Stimulated activated CD4-positive, alpha-beta T cell treated with anti-CD3 and anti-CD28 coated beads, Interleukin-4, amount 100 ng/mL, for 4 hours (primary cell): Measurements from ENCODE around the gene ABHD5.

ENCODE experiments used
- DNase-seq, 2 experiments: peaks; one replicate each; pipeline ENCODE4 v3.0.0-alpha.2; 2020

The ABHD5 gene

GRCh38 chr3:43686700-43687498, 3.8 kb upstream of the ABHD5 start:
- no peak for DNase-seq

DNA sequence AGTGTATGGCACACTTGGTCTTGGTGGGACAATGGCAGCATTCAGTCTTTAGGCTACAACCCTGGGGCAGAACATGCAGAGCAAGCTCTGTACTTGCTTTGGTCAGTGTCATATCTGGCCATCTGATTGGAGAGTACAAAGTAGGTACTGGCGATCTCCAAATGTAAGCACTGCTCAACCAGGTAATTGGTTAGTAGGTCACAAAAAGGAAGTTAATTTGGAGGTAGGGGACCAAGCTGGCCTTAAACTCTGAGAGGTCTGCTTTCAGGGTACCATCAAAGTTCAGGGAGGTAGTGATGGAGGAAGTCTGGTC, 3.3 kb upstream of the ABHD5 start:
- no peak for DNase-seq

DNA sequence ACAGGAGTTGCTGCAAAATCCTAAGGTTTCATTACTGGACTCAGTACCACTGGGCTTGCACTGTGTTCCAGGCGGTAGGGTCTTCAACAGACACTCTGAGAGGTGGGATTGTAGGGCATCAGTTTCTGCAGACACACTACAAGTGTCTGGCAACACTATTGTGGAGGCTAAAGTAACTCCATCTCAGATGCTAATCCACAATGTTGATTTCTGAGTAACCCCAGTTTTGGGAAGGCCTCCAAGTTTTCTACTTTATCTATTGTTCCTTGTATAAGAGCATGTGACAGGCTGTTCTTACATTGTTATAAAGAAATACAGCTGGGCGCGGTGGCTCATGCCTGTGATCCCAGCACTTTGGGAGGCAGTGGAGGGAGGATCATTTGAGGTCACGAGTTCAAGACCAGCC, 2.5 kb upstream of the ABHD5 start:
- DNase-seq = no peak

DNA sequence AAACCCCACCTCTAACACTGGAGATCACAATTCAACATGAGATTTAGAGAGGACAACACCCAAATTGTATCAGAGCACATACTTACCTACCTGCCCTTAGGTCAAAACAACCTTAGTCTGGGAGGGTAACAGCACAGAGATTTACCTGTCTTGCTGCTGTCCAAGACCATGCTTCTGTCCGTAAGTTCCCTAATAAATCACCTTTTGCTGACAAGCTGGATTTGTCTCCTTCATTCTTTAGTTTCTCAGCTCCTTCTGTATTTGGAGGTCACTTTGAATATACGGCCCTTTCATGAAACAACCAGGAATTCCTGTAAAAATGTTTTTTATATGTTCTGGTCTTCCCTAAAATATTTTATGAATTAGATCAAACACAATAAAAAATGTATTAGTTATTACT, 1.6 kb upstream of the ABHD5 start:
- DNase-seq = no peak

DNA sequence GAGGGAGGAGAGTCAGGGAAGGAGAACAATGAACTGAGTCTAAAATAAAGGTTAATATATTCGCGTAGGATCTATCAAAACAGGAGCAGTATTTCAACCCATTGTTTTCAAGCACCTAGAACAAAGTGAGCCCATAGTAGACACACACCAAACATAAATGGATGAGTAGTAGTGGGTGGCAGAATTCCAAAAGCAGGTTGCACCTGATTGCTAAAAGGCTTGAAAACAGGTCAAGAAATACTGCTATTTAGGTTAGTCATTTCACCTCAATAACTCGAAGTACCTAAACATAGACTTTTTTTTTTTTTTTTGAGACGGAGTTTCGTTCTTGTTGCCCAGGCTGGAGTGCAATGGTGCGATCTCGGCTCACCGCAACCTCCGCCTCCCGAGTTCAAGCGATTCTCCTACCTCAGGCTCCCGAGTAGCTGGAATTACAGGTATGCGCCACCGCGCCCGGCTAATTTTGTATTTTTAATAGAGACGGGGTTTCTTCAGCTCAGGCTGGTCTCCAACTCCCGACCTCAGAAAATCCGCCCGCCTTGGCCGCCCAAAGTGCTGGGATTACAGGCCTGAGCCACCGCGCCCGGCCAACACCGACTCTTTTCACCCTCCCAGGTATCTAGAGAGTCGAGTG, 855 bp upstream of the ABHD5 start:
- DNase-seq = no peak

DNA sequence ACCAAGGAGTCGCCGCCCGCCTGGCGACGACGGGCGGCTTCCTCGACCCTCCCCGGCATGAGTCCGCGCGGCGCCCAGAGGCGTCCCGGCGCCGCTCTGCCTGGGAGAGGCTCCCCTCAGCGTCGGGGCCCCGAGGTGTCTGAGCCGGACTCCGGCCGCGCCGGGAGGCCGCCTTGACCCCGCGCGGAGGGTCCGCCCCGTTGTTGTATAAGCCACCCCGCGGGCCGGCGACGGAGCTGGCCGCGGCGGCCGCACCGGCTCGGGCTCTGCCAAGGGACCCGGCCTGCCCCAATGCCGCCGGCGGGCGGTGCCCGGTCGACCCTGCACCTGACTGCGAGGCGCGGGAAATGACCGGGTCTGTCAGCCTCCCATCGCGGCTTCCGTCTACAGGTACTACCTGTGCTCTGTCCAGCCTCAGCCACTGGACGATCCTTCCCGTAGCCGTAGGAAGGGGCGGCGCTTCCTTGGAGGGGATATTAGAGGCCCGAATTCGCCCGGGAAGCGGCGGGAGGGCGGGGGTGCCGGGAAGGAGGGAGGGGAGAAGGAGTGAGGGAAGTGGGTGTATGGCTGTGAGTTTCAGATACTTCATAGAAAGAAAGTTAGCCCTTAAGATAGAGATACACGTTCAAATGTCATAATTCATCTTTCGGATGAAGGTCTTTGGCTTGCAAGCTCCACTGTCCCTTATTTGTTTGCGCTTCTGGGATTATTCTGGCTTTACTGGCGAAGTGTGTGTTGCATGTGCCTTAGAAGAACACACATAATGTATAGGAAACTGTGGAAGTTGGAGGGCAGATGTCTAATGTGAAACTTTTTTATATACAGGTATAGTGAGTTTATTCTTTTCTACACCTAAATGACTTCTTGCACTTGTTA, 620 bp downstream of the ABHD5 start:
- DNase-seq = peak; percentile 23 to 38

DNA sequence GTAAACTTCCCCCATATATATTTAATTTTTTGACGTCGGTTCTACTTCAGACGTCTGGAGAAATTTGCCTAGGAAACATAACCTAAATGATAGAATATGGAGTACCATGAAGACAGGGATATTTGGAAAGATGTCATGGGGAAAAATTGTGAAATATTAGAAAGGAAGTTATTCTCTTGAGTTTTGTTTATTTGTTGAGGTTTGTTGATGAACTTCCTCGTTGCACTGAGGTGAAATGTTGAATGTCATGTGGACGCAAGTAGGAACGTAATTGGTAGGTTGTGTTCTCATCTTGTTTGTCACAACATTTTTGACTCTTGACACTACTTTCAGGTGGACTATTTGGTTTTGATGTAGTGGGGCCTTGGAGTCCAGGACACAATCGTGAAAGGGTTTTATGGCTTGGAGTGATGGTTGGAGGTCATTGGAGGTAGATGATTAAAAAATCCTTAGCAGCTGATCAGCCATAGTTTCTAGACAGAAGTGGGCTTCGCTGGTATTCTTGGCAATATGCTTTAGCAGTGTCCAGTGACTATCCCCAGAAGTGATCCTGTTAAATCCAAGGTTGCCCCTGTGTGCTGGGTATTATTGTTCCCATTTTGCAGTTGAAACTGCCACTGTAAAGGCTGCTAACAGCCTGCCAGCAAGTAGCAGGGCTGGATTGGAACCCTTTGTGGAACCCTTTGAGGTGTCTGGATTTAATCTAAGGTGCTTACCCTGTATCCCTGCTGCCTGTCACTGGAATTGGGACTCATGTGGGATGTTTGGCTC, 1.5 kb downstream of the ABHD5 start:
- no peak for DNase-seq

DNA sequence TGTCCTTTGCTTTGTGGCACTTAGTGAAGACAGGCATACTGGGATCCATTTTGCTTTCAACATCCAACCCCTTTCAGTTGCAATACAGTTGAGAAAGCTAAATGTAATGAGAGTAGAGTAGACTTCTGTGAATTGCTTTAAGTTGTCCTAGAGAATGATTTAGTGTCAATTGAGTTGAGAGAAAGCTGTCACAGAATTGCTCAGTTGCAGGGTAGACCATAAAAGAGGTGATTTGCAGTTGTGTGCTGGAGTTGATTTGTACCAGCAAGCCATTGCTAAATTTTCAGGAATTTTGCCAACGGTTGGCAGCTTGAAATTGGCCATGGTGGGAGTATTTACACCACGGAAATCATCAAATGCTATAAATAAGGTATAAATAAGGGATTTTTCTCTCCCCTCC, 2.2 kb downstream of the ABHD5 start:
- DNase-seq = no peak

DNA sequence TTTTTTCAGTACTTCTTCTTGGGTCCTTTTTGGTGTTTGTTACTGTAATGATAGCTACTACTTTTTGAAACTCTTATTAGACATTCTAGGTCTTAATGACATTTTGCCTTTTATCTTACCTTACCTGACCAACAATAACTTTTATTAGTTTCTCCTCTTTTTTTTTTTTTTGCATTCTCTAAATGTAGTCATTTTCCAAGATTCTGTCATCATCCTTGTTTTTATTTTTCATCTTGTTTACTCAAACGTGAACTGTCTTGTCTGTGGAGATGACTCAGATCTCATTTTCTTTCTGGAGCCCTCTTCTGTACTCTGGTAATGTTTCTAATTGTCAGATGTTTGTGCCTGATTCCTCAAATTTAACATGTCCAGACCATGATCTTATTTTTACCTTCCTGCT, 2.9 kb downstream of the ABHD5 start:
- no peak for DNase-seq

DNA sequence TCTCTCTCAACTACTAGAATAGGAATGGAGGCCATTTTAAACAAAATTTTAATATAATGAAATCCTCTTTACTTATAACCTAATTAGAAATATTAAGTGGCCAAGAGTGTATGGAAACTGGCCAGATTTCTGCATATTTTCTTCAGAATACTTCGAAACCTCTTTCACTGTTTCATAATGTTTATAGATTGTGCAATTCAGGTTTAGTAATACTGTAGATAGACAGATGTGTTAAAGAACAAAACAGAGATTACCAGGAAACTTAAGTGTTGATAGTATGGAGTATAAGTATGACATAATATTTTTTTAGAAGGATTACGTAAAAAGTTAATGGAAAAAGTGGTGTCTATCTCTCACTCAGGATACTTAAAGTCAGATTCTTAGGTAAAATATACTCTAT, 4.7 kb downstream of the ABHD5 start:
- no peak for DNase-seq

GRCh38 chr3:43695863-43696262, 5.1 kb downstream of the ABHD5 start:
- no peak for DNase-seq

DNA sequence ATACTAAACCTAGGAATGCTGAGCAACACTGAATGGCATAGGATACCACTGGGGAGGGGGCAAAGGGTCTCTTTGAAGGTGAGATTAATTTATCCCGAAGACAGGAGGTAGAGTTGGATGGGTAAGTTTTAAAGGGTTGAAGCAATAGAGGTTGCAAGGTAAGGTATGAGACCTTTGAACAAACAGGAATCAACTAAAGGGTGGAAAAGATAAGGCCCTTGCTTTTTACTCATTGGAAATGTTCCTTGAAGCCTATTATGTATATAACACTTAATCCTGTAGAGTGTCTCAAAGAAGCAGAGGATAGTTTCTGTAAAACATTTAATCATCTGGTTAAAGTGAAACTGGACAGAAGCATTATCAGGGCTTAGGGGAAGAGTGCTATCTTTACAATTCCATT, 5.7 kb downstream of the ABHD5 start:
- DNase-seq = no peak

DNA sequence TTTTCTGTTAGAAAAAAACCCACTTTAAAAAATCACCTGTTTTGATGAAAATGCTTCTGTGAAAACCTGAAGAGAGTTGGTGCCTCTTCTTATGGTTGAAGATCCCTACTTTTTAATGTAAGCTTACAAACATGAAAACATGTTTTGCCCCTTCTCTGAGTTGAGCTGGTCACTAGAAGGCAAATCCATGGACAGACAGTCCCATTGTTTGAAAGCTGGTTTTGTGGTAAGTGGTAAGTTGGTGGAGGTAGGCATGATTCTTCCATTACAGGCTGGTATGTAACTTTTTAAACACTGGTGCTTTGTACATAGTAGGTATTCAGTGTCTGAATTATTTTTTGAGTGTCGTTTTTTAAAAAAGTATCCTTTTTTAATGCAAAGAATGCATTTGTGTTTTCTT, 6.1 kb downstream of the ABHD5 start:
- no peak for DNase-seq

- no peak for DNase-seq
These were observed 9.1 kb downstream of the ABHD5 start for GRCh38 chr3:43699864-43700263.

GRCh38 chr3:43704697-43705096, 14.0 kb downstream of the ABHD5 start:
- DNase-seq = no peak

- no peak for DNase-seq
These were observed 15.6 kb downstream of the ABHD5 start for GRCh38 chr3:43706342-43706741.

- no peak for DNase-seq
These were observed 16.5 kb downstream of the ABHD5 start for GRCh38 chr3:43707266-43707665.

DNA sequence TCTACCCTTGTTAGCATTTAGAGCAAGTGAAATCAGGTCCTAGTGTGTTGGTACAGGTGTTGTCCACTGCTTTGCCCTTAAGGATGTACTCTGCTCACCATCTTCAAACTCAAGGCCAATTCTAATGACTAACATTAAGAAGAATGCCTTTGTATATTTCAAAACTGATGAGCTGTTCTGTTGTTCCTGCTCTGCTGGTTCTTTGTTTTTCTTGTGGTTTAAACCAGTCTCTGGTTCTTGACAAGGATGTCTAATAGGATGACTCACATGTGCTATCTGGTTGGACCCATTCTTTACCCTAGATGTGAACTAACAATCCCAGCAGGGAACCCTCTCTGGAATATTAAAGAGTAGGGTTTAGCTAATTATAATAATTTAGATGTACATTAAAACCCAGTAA, 17.3 kb downstream of the ABHD5 start:
- DNase-seq = no peak

- DNase-seq = no peak
These were observed 18.3 kb downstream of the ABHD5 start for GRCh38 chr3:43709022-43709421.

GRCh38 chr3:43710607-43711006, 19.9 kb downstream of the ABHD5 start:
- DNase-seq = no peak

DNA sequence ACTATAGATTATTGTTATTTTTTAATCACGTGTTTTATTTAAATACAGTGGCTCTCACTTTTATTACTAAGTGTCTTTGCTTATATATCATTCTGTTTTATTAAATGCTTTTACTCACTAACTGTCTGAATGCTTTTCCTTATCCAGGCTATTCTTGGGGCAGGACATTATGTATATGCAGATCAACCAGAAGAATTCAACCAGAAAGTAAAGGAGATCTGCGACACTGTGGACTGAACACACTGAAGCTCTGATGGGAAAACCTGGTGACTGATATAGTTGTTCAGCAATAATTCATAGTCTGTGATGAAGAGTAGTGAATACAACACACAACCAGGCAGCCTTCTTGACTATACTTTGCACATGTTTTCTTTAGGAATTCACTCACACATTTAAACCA, 27.6 kb downstream of the ABHD5 start:
- no peak for DNase-seq

- DNase-seq = no peak
These were observed 32.5 kb downstream of the ABHD5 start for GRCh38 chr3:43723121-43723734.

- DNase-seq = no peak
These were observed 35.8 kb downstream of the ABHD5 start for GRCh38 chr3:43726521-43726920.
